ENCODE measurements around the gene PAH.
"Not testable (repeated sequence)": the region's sequence is repeated elsewhere in the genome, so short reads cannot be mapped to it uniquely, and the experiment has no call there.

Gene PAH

GRCh38 chr12:102891756-102892155 is 25.3 kb downstream of the PAH start:
- no peak for DNase-seq (ENCODE audit: low read depth in 2 of 2)

DNA sequence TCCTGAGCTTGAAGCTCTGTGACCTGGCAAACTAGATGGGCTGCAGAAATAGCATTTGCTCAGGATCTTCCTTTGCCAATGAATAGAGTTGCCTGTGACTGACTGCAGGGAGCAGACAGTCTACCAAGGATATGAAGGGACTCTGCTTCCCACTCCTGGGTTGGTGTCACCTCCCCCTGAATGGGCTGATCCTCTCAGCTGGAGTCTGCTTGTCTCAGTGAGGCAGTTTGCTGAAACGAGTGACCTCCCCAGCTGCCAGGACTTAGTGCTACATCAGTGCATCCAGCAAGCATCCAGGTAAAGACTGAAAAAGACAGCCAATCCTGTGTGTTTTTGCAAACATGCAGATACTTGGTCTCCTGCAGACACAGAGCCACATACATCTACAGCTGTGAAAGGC is 28.5 kb downstream of the PAH start:
- DNase-seq (ENCODE audit: low read depth in 2 of 2) = no peak

- DNase-seq (ENCODE audit: low read depth in 2 of 2) = no peak
These were observed 31.8 kb downstream of the PAH start for GRCh38 chr12:102885043-102885932.

DNA sequence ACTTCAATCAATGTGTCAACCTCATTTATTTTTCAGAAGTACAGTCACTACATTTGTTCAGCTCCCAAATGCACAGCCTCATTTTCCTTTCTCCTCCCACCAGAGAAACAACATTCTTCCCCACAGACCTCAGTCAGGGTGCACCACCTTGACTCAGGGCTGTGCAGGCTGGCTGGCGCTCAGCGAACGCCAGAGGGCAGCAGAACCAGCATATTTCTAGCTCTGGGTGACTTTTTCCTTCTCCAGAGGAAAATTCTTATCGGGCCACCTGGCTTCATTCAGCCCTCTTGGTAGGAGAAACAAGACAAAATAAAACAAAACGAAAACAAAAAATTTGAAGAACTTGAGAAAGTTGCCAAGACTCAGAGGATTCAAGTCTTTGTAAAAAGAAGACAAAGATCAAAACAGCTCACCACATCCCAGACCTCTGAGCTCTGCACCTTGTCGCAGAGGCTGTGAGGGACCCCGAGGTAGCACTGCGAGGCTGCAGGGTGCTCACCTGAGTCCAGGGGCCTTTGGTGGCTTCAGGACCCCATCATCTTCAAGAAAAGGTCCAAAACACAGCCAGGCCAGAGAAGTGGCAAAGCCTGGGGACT is 33.7 kb downstream of the PAH start:
- peak; percentile 7 to 26 for DNase-seq (ENCODE audit: low read depth in 2 of 2)

GRCh38 chr12:102880783-102881182 is 36.3 kb downstream of the PAH start:
- DNase-seq (ENCODE audit: low read depth in 2 of 2) = no peak

DNA sequence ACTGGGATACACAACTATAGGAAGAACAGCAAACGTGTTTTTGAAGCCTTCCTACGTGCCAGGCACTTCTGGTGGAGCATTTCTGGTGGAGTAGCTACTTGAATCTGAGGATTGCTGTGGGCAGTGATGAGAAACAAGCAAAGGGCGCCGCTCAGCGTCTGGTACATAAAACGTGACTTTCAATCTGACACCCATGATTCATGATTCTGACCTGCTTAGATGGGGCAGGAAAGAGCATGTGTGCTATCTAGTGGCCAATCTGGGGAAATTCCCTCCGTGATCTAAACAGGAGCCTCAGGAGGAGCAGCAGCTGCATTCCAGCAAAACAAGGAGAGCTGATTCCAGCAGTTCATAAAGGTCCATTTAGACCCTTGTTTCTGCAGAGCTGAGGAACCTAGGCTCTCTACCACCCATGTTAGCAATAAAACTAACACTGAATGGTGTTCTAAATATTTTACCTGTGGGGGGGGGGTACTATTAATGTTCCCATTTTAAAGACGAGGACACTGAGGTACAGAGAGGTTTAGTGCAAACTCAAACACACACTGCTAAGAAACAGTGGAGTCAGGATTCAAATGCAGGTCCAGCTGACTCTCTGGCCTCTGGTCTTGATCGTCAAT is 37.8 kb downstream of the PAH start:
- no peak for DNase-seq (ENCODE audit: low read depth in 2 of 2)

GRCh38 chr12:102876883-102877282 is 40.2 kb downstream of the PAH start:
- no peak for DNase-seq (ENCODE audit: low read depth in 2 of 2)

GRCh38 chr12:102874819-102875218 is 42.2 kb downstream of the PAH start:
- DNase-seq (ENCODE audit: low read depth in 2 of 2) = no peak

GRCh38 chr12:102873077-102873476 is 44.0 kb downstream of the PAH start:
- no peak for DNase-seq (ENCODE audit: low read depth in 2 of 2)

- no peak for DNase-seq (ENCODE audit: low read depth in 2 of 2)
These were observed 46.0 kb downstream of the PAH start for GRCh38 chr12:102871014-102871413.

- DNase-seq (ENCODE audit: low read depth in 2 of 2) = no peak
These were observed 47.5 kb downstream of the PAH start for GRCh38 chr12:102869571-102869970.

GRCh38 chr12:102865821-102866615 is 51.0 kb downstream of the PAH start:
- DNase-seq (ENCODE audit: low read depth in 2 of 2) = no peak

- no peak for DNase-seq (ENCODE audit: low read depth in 2 of 2)
These were observed 54.6 kb downstream of the PAH start for GRCh38 chr12:102862486-102862885.

DNA sequence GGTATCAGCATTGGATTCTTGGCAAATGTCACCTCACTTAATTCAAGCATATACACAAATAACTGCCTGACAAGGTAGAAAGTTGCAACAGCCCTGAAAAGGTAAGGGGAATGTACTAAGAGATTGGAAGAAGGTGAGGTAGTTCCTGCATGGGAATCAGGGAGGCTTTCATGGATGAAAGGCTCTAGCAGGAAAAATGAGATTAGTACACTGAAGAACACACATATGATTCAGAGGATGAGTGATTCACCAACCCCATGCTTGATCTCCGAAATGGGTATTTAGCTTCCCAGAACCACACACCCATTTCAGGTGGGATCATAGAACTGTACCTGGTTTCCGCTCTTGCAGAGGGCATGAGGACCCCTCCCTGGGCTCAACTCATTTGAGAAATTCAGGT is 65.8 kb downstream of the PAH start:
- no peak for DNase-seq (ENCODE audit: low read depth in 2 of 2)

GRCh38 chr12:102849722-102850447 is 67.2 kb downstream of the PAH start:
- no peak for DNase-seq (ENCODE audit: low read depth in 2 of 2)

GRCh38 chr12:102848832-102849231 is 68.2 kb downstream of the PAH start:
- no peak for DNase-seq (ENCODE audit: low read depth in 2 of 2)

DNA sequence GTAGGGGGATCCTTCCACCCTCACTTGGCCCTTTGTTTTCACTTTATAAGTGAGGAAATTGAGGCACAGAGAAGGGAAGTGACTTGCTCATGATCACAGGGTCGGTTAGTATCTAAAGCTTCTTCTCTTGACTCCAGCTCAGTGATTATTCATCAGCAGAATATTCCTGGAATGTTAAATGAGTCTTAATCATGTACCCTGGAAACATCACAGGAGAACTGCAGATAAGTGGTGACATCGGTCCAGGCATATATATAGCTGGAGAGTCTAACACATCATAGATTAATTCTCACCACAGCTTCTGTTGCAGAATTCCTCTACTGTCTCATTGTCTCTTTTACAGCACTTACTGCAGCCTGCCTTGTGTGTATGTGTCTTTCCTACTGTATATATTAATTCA is 69.9 kb downstream of the PAH start:
- DNase-seq (ENCODE audit: low read depth in 2 of 2) = no peak

DNA sequence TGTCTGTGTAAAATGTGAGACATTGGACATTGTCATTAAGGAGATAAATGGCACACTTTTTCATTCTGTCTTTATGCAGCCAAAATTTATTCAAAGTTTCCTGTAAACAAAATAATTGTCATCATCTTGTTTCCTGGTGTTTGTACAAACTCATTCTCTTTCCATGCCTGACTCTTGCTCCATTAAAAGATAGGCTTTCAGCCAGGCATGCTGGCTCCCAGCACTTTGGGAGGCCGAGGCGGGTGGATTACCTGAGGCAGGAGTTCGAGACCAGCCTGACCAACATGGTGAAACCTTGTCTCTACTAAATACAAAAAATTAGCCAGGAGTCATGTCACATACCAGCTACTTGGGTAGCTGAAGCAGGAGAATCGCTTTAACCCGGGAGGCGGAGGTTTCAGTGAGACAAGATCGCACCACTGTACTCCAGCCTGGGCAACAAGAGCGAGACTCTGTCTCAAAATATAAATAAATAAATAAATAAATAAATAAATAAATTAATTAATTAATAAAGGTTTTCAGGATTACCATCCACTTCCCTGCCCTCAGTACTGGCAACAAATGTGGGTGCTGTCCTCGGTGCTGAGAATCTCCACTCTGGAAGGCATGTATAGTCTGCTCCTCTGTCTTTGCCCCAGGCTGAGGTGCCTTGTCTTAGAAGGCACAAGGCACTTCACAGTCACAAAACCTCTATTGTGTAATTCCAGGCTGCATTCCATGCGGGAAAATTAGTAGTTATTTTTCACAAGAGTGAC is 83.2 kb downstream of the PAH start:
- DNase-seq (ENCODE audit: low read depth in 2 of 2) = no peak

DNA sequence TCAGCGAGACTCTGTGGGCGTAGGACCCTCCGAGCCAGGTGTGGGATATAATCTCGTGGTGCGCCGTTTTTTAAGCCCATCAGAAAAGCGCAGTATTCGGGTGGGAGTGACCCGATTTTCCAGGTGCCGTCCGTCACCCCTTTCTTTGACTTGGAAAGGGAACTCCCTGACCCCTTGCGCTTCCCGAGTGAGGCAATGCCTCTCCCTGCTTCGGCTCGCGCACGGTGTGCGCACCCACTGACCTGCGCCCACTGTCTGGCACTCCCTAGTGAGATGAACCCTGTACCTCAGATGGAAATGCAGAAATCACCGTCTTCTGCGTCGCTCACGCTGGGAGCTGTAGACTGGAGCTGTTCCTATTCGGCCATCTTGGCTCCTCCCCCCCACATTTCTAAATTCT is 84.2 kb downstream of the PAH start:
- not testable (repeated sequence) for DNase-seq (ENCODE audit: low read depth in 2 of 2)

- no peak for DNase-seq (ENCODE audit: low read depth in 2 of 2)
These were observed 92.7 kb downstream of the PAH start for GRCh38 chr12:102824218-102824835.

Data from activated CD4-positive, alpha-beta T cell treated with anti-CD3 and anti-CD28 coated beads for 24 hours (primary cell).